Stimulated activated CD4-positive, alpha-beta T cell treated with anti-CD3 and anti-CD28 coated beads, Interleukin-15, amount 100 ng/mL, for 1 hour (primary cell): ENCODE data around the gene DNAJA3.
A peak's percentile ranks its signal among the peaks of the same experiment; 100 is the strongest.
"Not testable (repeated sequence)": the region's sequence is repeated elsewhere in the genome, so short reads cannot be mapped to it uniquely, and the experiment has no call there.

Source experiments
- DNase-seq, 2 donors: peaks; one replicate each; pipeline ENCODE4 v3.0.0-alpha.2; 2020; ENCODE audit warnings: low read depth in 1 of 2, low spot score in 1 of 2

Gene DNAJA3

GRCh38 chr16:4386951-4387565 lies 38.6 kb upstream of the DNAJA3 start:
- no peak for DNase-seq

GRCh38 chr16:4387781-4388180 lies 37.9 kb upstream of the DNAJA3 start:
- no peak for DNase-seq

- no peak for DNase-seq
Observed at GRCh38 chr16:4388271-4389021, 37.2 kb upstream of the DNAJA3 start.

GRCh38 chr16:4389051-4389955 lies 36.4 kb upstream of the DNAJA3 start:
- no peak for DNase-seq

GRCh38 chr16:4390266-4391260 lies 35.1 kb upstream of the DNAJA3 start:
- no peak for DNase-seq

GRCh38 chr16:4391631-4392381 lies 33.9 kb upstream of the DNAJA3 start:
- no peak for DNase-seq

- no peak for DNase-seq
Observed at GRCh38 chr16:4392382-4393239, 33.1 kb upstream of the DNAJA3 start.

- no peak for DNase-seq
Observed at GRCh38 chr16:4393240-4393600, 32.4 kb upstream of the DNAJA3 start.

GRCh38 chr16:4393850-4394249 lies 31.8 kb upstream of the DNAJA3 start:
- not testable (repeated sequence) for DNase-seq

GRCh38 chr16:4395055-4395726 lies 30.5 kb upstream of the DNAJA3 start:
- no peak for DNase-seq

GRCh38 chr16:4399001-4399730 lies 26.5 kb upstream of the DNAJA3 start:
- no peak for DNase-seq

GRCh38 chr16:4401094-4401501 lies 24.6 kb upstream of the DNAJA3 start:
- no peak for DNase-seq

GRCh38 chr16:4401510-4401909 lies 24.2 kb upstream of the DNAJA3 start:
- DNase-seq: no peak

GRCh38 chr16:4402439-4403132 lies 23.1 kb upstream of the DNAJA3 start:
- peak; percentile 37 to 58 for DNase-seq

- DNase-seq: no peak
Observed at GRCh38 chr16:4403133-4403949, 22.3 kb upstream of the DNAJA3 start.

GRCh38 chr16:4404247-4404966 lies 21.3 kb upstream of the DNAJA3 start:
- peak in 1 of 2 donors; percentile 16 for DNase-seq
